HepG2 (cell line): ENCODE results near the gene EIF4ENIF1. TPM values are rescaled to one million over a fixed set of nuclear protein-coding genes. Genes with fewer than 3 reads are reported as not detected.

Experiments used
- ARHGAP35 ChIP-seq: sonication (generic); formaldehyde crosslinking; IDR thresholded peaks from 2 replicates; pipeline ENCODE4 v1.9.0; 2022; ENCODE audit warnings: mild to moderate bottlenecking, inconsistent platforms, moderate library complexity, missing genetic modification reagents, borderline replicate concordance
- BCL6 ChIP-seq: IDR thresholded peaks from 2 replicates; pipeline ENCODE4 v1.6.1; 2016; ENCODE audit warnings: missing genetic modification reagents, missing compliant biosample characterization
- BRD4 ChIP-seq: sonication (generic); formaldehyde crosslinking; IDR thresholded peaks from 2 replicates; pipeline ENCODE4 v1.4.0; 2020; ENCODE audit warnings: missing genetic modification reagents
- DNMT1 ChIP-seq: sonication (generic); formaldehyde crosslinking; IDR thresholded peaks from 2 replicates; pipeline ENCODE4 v1.5.1; 2020; ENCODE audit warnings: mild to moderate bottlenecking, missing genetic modification reagents
- ELF3 ChIP-seq: IDR thresholded peaks from 2 replicates; pipeline ENCODE4 v1.6.1; 2016; ENCODE audit warnings: missing genetic modification reagents, missing compliant biosample characterization
- FOXK1 ChIP-seq: sonication (generic); formaldehyde crosslinking; IDR thresholded peaks from 2 replicates; pipeline ENCODE4 v1.4.0; 2020; ENCODE audit warnings: low read depth, missing genetic modification reagents, borderline replicate concordance
- FOXO1 ChIP-seq: sonication (generic); formaldehyde crosslinking; IDR thresholded peaks from 2 replicates; pipeline ENCODE4 v1.4.0; 2020; ENCODE audit warnings: missing genetic modification reagents
- GABPB1 ChIP-seq: IDR thresholded peaks from 2 replicates; pipeline ENCODE4 v1.6.1; 2016; ENCODE audit warnings: mild to moderate bottlenecking, missing genetic modification reagents, moderate library complexity, missing compliant biosample characterization
- GATAD1 ChIP-seq: IDR thresholded peaks from 2 replicates; pipeline ENCODE4 v1.6.1; 2016; ENCODE audit warnings: missing genetic modification reagents, missing compliant biosample characterization
- HCFC1 ChIP-seq: fragments of 150-350 bp; IDR thresholded peaks from 2 replicates; pipeline ENCODE4 v1.6.1; 2014; ENCODE audit warnings: low read depth, low read length
- HMGXB3 ChIP-seq: sonication (generic); formaldehyde crosslinking; IDR thresholded peaks from 2 replicates; pipeline ENCODE4 v1.4.0; 2020; ENCODE audit warnings: missing genetic modification reagents, borderline replicate concordance
- IKZF1 ChIP-seq: fragments of 450-650 bp; IDR thresholded peaks from 2 replicates; pipeline ENCODE4 v1.7.1; 2016
- NCOA5 ChIP-seq: sonication (generic); formaldehyde crosslinking; IDR thresholded peaks from 2 replicates; pipeline ENCODE4 v1.4.0; 2020; ENCODE audit warnings: missing genetic modification reagents
- ZBTB7B ChIP-seq: sonication (generic); formaldehyde crosslinking; IDR thresholded peaks from 2 replicates; pipeline ENCODE4 v1.4.0; 2020; ENCODE audit warnings: missing genetic modification reagents
- ZFP36L2 ChIP-seq: sonication (generic); formaldehyde crosslinking; IDR thresholded peaks from 2 replicates; pipeline ENCODE4 v1.4.0; 2020; ENCODE audit warnings: missing genetic modification reagents
- ZFP82 ChIP-seq: sonication (generic); formaldehyde crosslinking; IDR thresholded peaks from 2 replicates; pipeline ENCODE4 v1.5.1; 2020; ENCODE audit warnings: mild to moderate bottlenecking, missing genetic modification reagents, borderline replicate concordance
- ZNF546 ChIP-seq: sonication (generic); formaldehyde crosslinking; conservative IDR thresholded peaks from 2 replicates; pipeline ENCODE4 v1.8.1; 2023; ENCODE audit warnings: mild to moderate bottlenecking, missing genetic modification reagents
- ZNF552 ChIP-seq: sonication (generic); formaldehyde crosslinking; IDR thresholded peaks from 2 replicates; pipeline ENCODE4 v1.9.0; 2022; ENCODE audit warnings: missing genetic modification reagents, mild to moderate bottlenecking, borderline replicate concordance
- ZNF576 ChIP-seq: sonication (generic); formaldehyde crosslinking; IDR thresholded peaks from 2 replicates; pipeline ENCODE4 v1.4.0; 2020; ENCODE audit warnings: mild to moderate bottlenecking, missing genetic modification reagents
- ZNF687 ChIP-seq: sonication (generic); formaldehyde crosslinking; IDR thresholded peaks from 2 replicates; pipeline ENCODE4 v1.5.1; 2020; ENCODE audit warnings: mild to moderate bottlenecking, missing genetic modification reagents, moderate library complexity
- ZNF775 ChIP-seq: sonication (generic); formaldehyde crosslinking; IDR thresholded peaks from 2 replicates; pipeline ENCODE4 v1.4.0; 2020; ENCODE audit warnings: missing genetic modification reagents, mild to moderate bottlenecking, moderate library complexity, borderline replicate concordance
- ZNF780A ChIP-seq: sonication (generic); formaldehyde crosslinking; IDR thresholded peaks from 2 replicates; pipeline ENCODE4 v1.8.0; 2022; ENCODE audit warnings: mild to moderate bottlenecking, missing genetic modification reagents, moderate library complexity
- polyA plus RNA-seq, 8 experiments: library from polyadenylated mRNA; depleted of rRNA in 3 of 8; stranded (reverse) in 7 of 8; unstranded in 1 of 8; fragments of >200 nt; fragmentation: Illumina TruSeq in 4 of 8; extraction: Trizol in 4 of 8; gene quantifications; 2 replicates each; pipeline versions ENCODE4 v1.2.1 to v1.2.3, GENCODE V29; 2011 to 2016; ENCODE audit warnings: low read depth in 4 of 8, missing spikeins in 1 of 8, mixed read lengths in 1 of 8; ENCODE audit not compliant: insufficient read depth in 1 of 8
- total RNA-seq, 5 experiments: library from RNA; depleted of rRNA; stranded (reverse); fragments of >200 nt; fragmentation: Illumina TruSeq; extraction: Trizol; gene quantifications; 2 replicates each; pipeline ENCODE4 v1.2.3, GENCODE V29; 2016; ENCODE audit warnings: low read depth in 1 of 5

The EIF4ENIF1 gene
- total and polyA plus RNA-seq, 2 of the 13 experiments (the other 11 are each of a cell fraction or from before 2014, with no cell fraction given) = 11.9 to 12.3 TPM

- TF ChIP-seq ELF3 (CRISPR knock-in tag) (no peak; the same call in 1 of the 2 replicates), ZFP36L2 (CRISPR knock-in tag) (0 out of 2 replicates have a peak, but pooled peaks have one; percentile 40), HMGXB3 (CRISPR knock-in tag) (no peak; the same call in 1 of the 2 replicates), HCFC1 (peak; percentile 36; the same call in 1 of the 2 replicates), BCL6 (CRISPR knock-in tag) (no peak), GATAD1 (CRISPR knock-in tag) (peak; percentile 76), DNMT1 (CRISPR knock-in tag) (peak; percentile 80), FOXO1 (0 out of 2 replicates have a peak, but pooled peaks have one; percentile 22), ZNF780A (CRISPR knock-in tag) (no peak; the same call in 1 of the 2 replicates), FOXK1 (CRISPR knock-in tag) (peak; percentile 49; the same call in 1 of the 2 replicates), ZBTB7B (CRISPR knock-in tag) (no peak), ARHGAP35 (CRISPR knock-in tag) (peak; percentile 85), IKZF1 (no peak), ZFP82 (CRISPR knock-in tag) (no peak; the same call in 1 of the 2 replicates), BRD4 (CRISPR knock-in tag) (no peak), ZNF546 (CRISPR knock-in tag) (no peak; the same call in 1 of the 2 replicates), ZNF775 (CRISPR knock-in tag) (peak; percentile 35; the same call in 1 of the 2 replicates), NCOA5 (CRISPR knock-in tag) (no peak), ZNF576 (CRISPR knock-in tag) (no peak), GABPB1 (CRISPR knock-in tag) (peak; percentile 90), ZNF687 (peak; percentile 92), ZNF552 (CRISPR knock-in tag) (no peak)
These were observed at the start of gene EIF4ENIF1 (continued) for GRCh38 chr22:31489632-31490495.
